Stimulated activated CD4-positive, alpha-beta T cell treated with anti-CD3 and anti-CD28 coated beads, Interleukin-4, amount 100 ng/mL, for 4 hours (primary cell): Measurements from ENCODE around the gene TNS3.
"Not testable (repeated sequence)": the region's sequence is repeated elsewhere in the genome, so short reads cannot be mapped to it uniquely, and the experiment has no call there.

ENCODE experiments used
- DNase-seq, 2 experiments: peaks; one replicate each; pipeline ENCODE4 v3.0.0-alpha.2; 2020

Gene TNS3

DNA sequence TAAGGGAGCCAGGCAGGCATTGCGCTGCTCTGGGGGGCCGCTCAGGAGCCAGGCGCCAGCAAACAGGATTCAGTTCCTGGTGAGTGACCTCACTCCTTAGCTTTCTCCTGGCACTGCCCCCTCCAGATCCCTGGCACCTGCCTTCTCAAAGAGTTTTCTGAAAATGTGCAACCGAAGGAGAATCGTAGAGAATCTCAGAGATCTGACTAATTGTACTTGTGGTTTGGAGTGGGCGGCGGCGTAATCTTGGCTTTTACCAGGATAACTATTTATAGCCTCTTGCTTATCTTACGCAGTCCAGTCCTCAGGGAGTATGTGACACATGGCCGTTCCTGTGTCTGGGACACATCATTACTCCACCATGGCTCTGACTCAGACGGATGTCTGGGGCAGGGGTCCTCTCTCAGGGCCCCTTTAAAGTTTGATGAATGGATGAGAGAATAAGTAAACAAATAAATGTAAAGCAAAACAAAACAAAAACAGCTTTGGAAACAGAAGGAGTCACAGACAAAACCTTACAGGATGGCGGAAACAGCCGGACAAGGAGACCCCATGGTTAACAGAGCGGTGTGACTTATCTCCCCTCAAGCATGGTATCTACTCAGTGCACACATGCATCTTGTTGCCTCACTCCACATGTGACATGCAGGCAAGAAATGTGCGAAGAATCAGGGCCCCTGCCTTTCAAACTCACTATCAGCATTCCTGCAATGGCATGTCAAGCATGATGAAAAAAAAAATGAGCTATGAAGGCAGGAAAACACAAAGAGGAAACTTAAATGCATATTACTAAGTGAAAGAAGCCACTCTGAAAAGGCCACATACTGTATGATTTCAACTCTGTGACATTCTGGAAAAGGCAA lies 99.7 kb downstream of the TNS3 start:
- DNase-seq: no peak

GRCh38 chr7:47481541-47482012 lies 100.3 kb downstream of the TNS3 start:
- no peak for DNase-seq

DNA sequence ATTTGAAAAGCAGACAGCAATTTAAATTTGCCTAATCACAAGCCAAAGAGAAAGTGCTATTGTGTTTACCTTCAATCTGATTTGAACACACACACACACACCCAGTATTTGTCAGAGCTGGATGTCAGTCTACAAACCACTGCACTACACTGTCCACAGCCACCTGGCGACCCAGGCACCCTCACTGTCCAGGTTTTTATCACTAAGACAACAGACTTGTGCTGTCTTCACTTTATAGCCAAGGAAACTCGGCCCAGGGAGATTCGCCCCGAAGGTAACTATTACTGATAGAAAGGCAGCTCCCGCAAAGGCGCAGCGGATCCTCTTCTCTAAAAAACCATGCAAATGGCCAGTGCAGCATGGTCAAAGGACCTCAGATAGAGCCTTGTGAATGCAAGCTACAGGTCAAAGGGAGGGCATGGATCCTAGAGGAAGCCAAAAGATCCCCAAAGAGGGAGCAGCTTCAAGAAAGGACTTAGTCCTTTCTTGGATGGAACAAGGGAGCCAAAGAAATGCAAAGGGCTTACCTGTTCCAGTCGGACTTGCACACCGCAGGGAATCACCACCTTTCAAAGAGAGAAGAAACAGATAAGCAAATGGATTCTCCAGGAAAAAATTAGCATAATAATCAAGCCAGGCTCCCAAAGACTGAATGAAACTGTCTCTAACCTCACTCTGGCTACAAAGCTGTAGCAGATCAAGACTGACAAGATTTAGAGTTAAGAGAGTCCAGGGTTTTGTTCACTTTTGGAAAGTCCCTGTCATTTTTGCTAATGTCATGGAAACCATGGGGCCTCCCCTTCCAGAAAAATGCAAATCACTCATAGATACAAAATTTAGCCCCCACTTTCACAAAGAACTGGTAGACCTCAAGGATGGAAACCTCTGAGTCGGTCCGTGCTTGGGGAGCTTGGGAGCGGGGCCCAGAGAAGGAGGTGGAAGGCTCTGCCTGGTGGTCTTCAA lies 101.1 kb downstream of the TNS3 start:
- DNase-seq: no peak

DNA sequence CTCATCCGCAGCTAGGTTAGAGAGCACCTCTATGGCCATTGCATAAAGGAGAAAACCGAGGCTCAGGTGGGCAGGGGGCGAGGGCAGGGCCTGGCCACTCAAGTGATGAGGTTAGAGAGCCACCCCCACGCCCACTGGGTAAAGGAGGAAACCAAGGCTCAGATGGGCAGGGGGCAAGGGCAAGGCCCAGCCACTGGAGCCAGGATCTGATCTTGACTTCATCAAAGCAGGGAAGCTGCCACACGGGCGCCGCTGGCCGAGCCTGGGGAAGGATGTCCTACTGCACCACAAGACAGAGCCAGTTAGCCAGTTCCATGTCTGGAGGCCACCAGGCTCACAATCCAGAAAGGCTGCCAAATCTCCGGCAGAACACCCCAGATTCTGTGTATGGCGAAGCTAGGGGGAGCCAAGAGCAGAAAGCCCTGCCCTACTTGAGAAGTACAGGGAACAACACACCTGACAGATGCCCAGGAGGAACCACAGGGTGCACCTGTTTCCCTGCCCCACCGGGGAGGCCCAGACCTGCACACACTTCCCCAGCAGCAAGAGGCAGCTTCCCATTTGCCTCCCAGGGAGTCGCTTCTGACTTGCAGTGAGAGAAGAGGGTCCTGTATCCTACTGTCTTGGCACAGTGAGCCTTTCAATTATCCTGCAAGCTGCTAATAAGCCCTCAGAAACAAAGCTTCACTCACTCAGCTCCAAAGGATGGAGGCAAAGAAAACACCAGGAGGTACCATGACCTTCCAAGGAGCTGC lies 101.9 kb downstream of the TNS3 start:
- no peak for DNase-seq

- DNase-seq: no peak
Observed at GRCh38 chr7:47478926-47479711, 102.8 kb downstream of the TNS3 start.

GRCh38 chr7:47478017-47478344 lies 103.9 kb downstream of the TNS3 start:
- no peak for DNase-seq

- no peak for DNase-seq
Observed at GRCh38 chr7:47477191-47478016, 104.5 kb downstream of the TNS3 start.

DNA sequence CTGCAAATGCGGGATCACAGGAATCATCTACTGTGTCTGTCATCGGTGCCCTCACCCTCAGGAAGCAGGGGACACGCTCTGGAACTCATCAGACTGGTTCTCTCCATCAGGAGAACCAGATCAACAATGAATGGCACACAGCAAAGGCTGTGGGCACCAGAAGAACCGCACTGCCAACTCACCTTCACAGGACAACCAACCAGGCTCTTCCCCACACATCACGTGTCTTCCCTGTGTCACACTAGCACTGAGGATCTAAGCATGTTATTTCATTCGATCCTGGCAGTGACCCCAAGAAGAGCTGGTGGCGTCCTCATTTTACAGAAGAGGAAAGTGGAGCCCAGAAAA lies 106.1 kb downstream of the TNS3 start:
- no peak for DNase-seq

GRCh38 chr7:47474937-47475879 lies 106.7 kb downstream of the TNS3 start:
- DNase-seq: no peak

GRCh38 chr7:47474211-47474936 lies 107.5 kb downstream of the TNS3 start:
- no peak for DNase-seq

- DNase-seq: no peak
Observed at GRCh38 chr7:47473499-47474210, 108.3 kb downstream of the TNS3 start.

DNA sequence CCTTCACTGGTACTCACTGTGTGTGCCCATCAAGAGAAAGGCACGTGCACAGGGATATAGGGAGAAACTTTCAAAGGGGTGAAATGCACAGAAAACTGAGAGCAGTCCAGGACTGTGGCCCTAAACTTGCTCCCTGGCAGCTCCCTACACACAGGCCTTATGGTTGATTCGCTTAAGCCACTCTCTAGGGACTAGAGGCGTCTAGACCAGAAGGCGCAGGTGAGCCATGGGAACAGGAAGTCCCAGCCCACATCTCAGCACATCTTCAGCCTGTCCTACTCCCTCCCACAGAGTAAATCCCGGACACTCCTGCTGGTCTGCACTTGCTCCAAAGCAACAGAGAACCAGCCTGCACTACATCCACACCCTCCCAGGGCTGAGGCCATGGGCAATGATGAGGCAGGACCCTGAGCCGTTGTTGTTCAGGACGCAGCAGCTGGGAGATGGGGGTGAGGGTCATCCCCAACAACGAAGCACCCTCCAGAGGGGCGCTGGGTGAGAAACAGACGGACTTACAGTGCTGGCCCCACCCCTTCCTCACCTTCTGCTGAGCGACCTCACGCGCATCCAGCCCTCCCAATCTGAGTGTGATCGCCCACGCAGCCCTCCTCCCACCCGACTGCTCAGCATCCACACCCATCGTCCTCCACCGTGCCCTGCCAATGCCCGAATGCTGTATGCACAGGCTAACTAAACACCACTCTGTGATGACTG lies 109.3 kb downstream of the TNS3 start:
- DNase-seq: no peak

GRCh38 chr7:47471831-47472230 lies 110.1 kb downstream of the TNS3 start:
- DNase-seq: no peak

DNA sequence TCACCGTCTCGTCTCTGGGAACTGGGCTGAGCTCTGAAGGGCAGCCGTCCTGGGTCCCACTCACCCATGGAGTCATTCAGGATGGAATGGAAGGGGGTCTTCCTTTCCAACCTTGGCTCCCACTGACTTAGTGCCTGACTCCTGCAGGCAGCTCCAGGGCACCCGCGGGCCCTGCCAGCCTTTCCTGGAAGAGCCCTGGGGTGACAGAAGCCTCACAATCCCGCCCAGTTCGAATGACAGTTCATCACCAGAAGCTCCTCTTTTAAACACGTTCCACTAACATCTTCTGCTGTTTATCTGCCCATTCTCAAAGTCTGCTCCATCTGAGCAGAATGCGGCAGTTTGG lies 110.6 kb downstream of the TNS3 start:
- no peak for DNase-seq

GRCh38 chr7:47470567-47471357 lies 111.1 kb downstream of the TNS3 start:
- DNase-seq: no peak

DNA sequence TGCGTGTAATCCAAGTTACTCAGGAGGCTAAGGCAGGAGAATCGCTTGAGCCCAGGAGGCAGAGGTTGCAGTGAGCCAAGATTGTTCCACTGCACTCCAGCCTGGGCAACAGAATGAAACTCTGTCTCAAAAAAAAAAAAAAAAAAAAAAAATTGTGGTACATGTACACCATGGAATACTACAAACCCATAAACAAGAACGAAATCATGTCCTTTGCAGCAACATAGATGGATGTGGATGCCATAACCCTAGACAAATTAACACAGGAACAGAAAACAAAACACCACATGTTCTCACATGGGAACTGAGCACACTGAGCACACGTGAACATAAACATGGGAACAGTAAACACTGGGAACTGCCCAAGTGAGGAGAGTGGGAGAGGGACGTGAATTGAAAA lies 112.1 kb downstream of the TNS3 start:
- DNase-seq: not testable (repeated sequence)

GRCh38 chr7:47466832-47467231 lies 115.1 kb downstream of the TNS3 start:
- DNase-seq: no peak
